ENCODE data around the gene C22orf31.

C22orf31 gene

GRCh38 chr22:29073618-29074275 is 12.1 kb upstream of the C22orf31 start:
- no peak for TF ChIP-seq GATA2 (IDR thresholded peaks at IDR 0.05; ENCODE audit: low read depth, low read length)
- TF ChIP-seq GATA3 (IDR thresholded peaks at IDR 0.05; ENCODE audit: low read depth, low read length), result no peak

GRCh38 chr22:29072979-29073617 is 11.5 kb upstream of the C22orf31 start, which contains the start of gene KREMEN1:
Gene KREMEN1, plus strand, starts transcription at chr22:29073035. Its CDS starts 96 bp downstream, at chr22:29073131.
- TF ChIP-seq GATA2 (IDR thresholded peaks at IDR 0.05; ENCODE audit: low read depth, low read length), result no peak
- no peak for TF ChIP-seq GATA3 (IDR thresholded peaks at IDR 0.05; ENCODE audit: low read depth, low read length)

GRCh38 chr22:29072193-29072978 is 10.8 kb upstream of the C22orf31 start:
- no peak for TF ChIP-seq GATA2 (IDR thresholded peaks at IDR 0.05; ENCODE audit: low read depth, low read length)
- no peak for TF ChIP-seq GATA3 (IDR thresholded peaks at IDR 0.05; ENCODE audit: low read depth, low read length)

GRCh38 chr22:29071261-29072045 is 9.8 kb upstream of the C22orf31 start:
- TF ChIP-seq GATA3 (IDR thresholded peaks at IDR 0.05; ENCODE audit: low read depth, low read length) (no peak), GATA2 (IDR thresholded peaks at IDR 0.05; ENCODE audit: low read depth, low read length) (no peak)

GRCh38 chr22:29070490-29070889 is 8.9 kb upstream of the C22orf31 start:
- TF ChIP-seq GATA3 (IDR thresholded peaks at IDR 0.05; ENCODE audit: low read depth, low read length) (no peak), GATA2 (IDR thresholded peaks at IDR 0.05; ENCODE audit: low read depth, low read length) (no peak)

- no peak for TF ChIP-seq GATA3 (IDR thresholded peaks at IDR 0.05; ENCODE audit: low read depth, low read length)
- no peak for TF ChIP-seq GATA2 (IDR thresholded peaks at IDR 0.05; ENCODE audit: low read depth, low read length)
Observed at GRCh38 chr22:29069463-29069862, 7.8 kb upstream of the C22orf31 start.

- no peak for TF ChIP-seq GATA2 (IDR thresholded peaks at IDR 0.05; ENCODE audit: low read depth, low read length)
- no peak for TF ChIP-seq GATA3 (IDR thresholded peaks at IDR 0.05; ENCODE audit: low read depth, low read length)
Observed at GRCh38 chr22:29065468-29066190, 4.0 kb upstream of the C22orf31 start.

GRCh38 chr22:29062286-29062821 is 723 bp upstream of the C22orf31 start:
- TF ChIP-seq GATA3 (IDR thresholded peaks at IDR 0.05; ENCODE audit: low read depth, low read length) (no peak), GATA2 (IDR thresholded peaks at IDR 0.05; ENCODE audit: low read depth, low read length) (no peak)

- TF ChIP-seq GATA2 (IDR thresholded peaks at IDR 0.05; ENCODE audit: low read depth, low read length) (no peak), GATA3 (IDR thresholded peaks at IDR 0.05; ENCODE audit: low read depth, low read length) (no peak)
Observed at GRCh38 chr22:29060931-29061330, 700 bp downstream of the C22orf31 start.

GRCh38 chr22:29060251-29060869 is 1.3 kb downstream of the C22orf31 start:
- TF ChIP-seq GATA2 (IDR thresholded peaks at IDR 0.05; ENCODE audit: low read depth, low read length), result no peak
- TF ChIP-seq GATA3 (IDR thresholded peaks at IDR 0.05; ENCODE audit: low read depth, low read length), result no peak

GRCh38 chr22:29056472-29056871 is 5.2 kb downstream of the C22orf31 start:
- TF ChIP-seq GATA3 (IDR thresholded peaks at IDR 0.05; ENCODE audit: low read depth, low read length), result no peak
- no peak for TF ChIP-seq GATA2 (IDR thresholded peaks at IDR 0.05; ENCODE audit: low read depth, low read length)

- TF ChIP-seq GATA3 (IDR thresholded peaks at IDR 0.05; ENCODE audit: low read depth, low read length) (no peak), GATA2 (IDR thresholded peaks at IDR 0.05; ENCODE audit: low read depth, low read length) (no peak)
Observed at GRCh38 chr22:29055192-29055830, 6.3 kb downstream of the C22orf31 start.
